Measurements from ENCODE around the gene PYGL. TPM values are rescaled to one million over a fixed set of nuclear protein-coding genes. Genes with fewer than 3 reads are reported as not detected.

Gene PYGL
- total and polyA plus RNA-seq, 2 donors from 2014 or later: 12.3 to 40.3 TPM

- FAIRE-seq (peak; percentile 46), DNase-seq (peak in 3 of 5 donors; percentile 75 to 98 (median 92))
- Histone ChIP-seq H3K4me3 (ENCODE audit: low read length in 3 of 3) (no peak overlapping the region), H3K27me3 (ENCODE audit: control insufficient read depth, insufficient read depth, low read length) (no peaks in the 10 kb centered on the region), H3K9ac (ENCODE audit: low read length in 3 of 3) (no peak overlapping the region), H3K9me3 (ENCODE audit: control insufficient read depth in 2 of 3, insufficient read depth in 1 of 3, low read length in 3 of 3) (no peaks in the 10 kb centered on the region), H3K4me1 (ENCODE audit: control insufficient read depth in 2 of 3, insufficient read depth in 2 of 3, low read depth in 1 of 3, low read length in 3 of 3) (peaks cover 0 to 7% (median 0%) of the 10 kb centered on the region in 3 donors), H3K36me3 (ENCODE audit: control insufficient read depth in 2 of 3, insufficient read depth in 3 of 3, low read length in 3 of 3) (no peaks in the 10 kb centered on the region), H3K27ac (ENCODE audit: low read depth in 2 of 2, low read length in 2 of 2) (peak overlapping the region in 1 of 2 donors; percentile 37)
- intact Hi-C loops (cut with DNase I): no loop called here
- no peak for TF ChIP-seq CTCF (IDR thresholded peaks at IDR 0.05; ENCODE audit: borderline replicate concordance, extremely low read depth, insufficient read depth)
Observed at GRCh38 chr14:50964683-50965390, 20.6 kb upstream of the PYGL start.

- Histone ChIP-seq H3K27ac (ENCODE audit: low read depth in 2 of 2, low read length in 2 of 2) (no peak overlapping the region), H3K9ac (ENCODE audit: low read length in 3 of 3) (no peak overlapping the region), H3K36me3 (ENCODE audit: control insufficient read depth in 2 of 3, insufficient read depth in 3 of 3, low read length in 3 of 3) (no peaks in the 10 kb centered on the region), H3K4me1 (ENCODE audit: control insufficient read depth in 2 of 3, insufficient read depth in 2 of 3, low read depth in 1 of 3, low read length in 3 of 3) (peaks cover 0 to 7% (median 0%) of the 10 kb centered on the region in 3 donors), H3K9me3 (ENCODE audit: control insufficient read depth in 2 of 3, insufficient read depth in 1 of 3, low read length in 3 of 3) (no peaks in the 10 kb centered on the region), H3K4me3 (ENCODE audit: low read length in 3 of 3) (no peak overlapping the region), H3K27me3 (ENCODE audit: control insufficient read depth, insufficient read depth, low read length) (no peaks in the 10 kb centered on the region)
- FAIRE-seq: no peak
- TF ChIP-seq CTCF (IDR thresholded peaks at IDR 0.05; ENCODE audit: borderline replicate concordance, extremely low read depth, insufficient read depth): no peak
- intact Hi-C loops (cut with DNase I): no loop called here
- no peak for DNase-seq
Observed at GRCh38 chr14:50963919-50964318, 19.6 kb upstream of the PYGL start.

GRCh38 chr14:50961605-50962221 is 17.4 kb upstream of the PYGL start:
- FAIRE-seq (peak; percentile 67), DNase-seq (peak in 2 of 5 donors; percentile 80 to 95)
- peak overlapping the region in 1 of 3 donors; percentile 15 for H3K9ac ChIP-seq (ENCODE audit: low read length in 3 of 3)
- H3K4me1 ChIP-seq (ENCODE audit: control insufficient read depth in 2 of 3, insufficient read depth in 2 of 3, low read depth in 1 of 3, low read length in 3 of 3): peaks cover 0 to 7% (median 0%) of the 10 kb centered on the region in 3 donors
- H3K4me3 ChIP-seq (ENCODE audit: low read length in 3 of 3): peak overlapping the region; percentile 2 to 63 (median 4)
- intact Hi-C loops (cut with DNase I): no loop called here
- H3K36me3 ChIP-seq (ENCODE audit: control insufficient read depth in 2 of 3, insufficient read depth in 3 of 3, low read length in 3 of 3): no peaks in the 10 kb centered on the region
- peak overlapping the region; percentile 44 to 92 for H3K27ac ChIP-seq (ENCODE audit: low read depth in 2 of 2, low read length in 2 of 2)
- H3K27me3 ChIP-seq (ENCODE audit: control insufficient read depth, insufficient read depth, low read length): no peaks in the 10 kb centered on the region
- H3K9me3 ChIP-seq (ENCODE audit: control insufficient read depth in 2 of 3, insufficient read depth in 1 of 3, low read length in 3 of 3): no peaks in the 10 kb centered on the region
- no peak for TF ChIP-seq CTCF (IDR thresholded peaks at IDR 0.05; ENCODE audit: borderline replicate concordance, extremely low read depth, insufficient read depth)

All from kidney (tissue), 14 donors.